ENCODE measurements around the gene RAB43. TPM values are rescaled to one million over a fixed set of nuclear protein-coding genes. Genes with fewer than 3 reads are reported as not detected.
"Not testable (repeated sequence)": the region's sequence is repeated elsewhere in the genome, so short reads cannot be mapped to it uniquely, and the experiment has no call there.

The RAB43 gene
- total RNA-seq, 4 donors from 2014 or later = 7.5 to 18.4 (median 17.6) TPM

GRCh38 chr3:129117134-129117533 is 4.5 kb downstream of the RAB43 start:
- Histone ChIP-seq H3K4me3 (no peak overlapping the region), H3K27ac (replicated peaks in 1 of 4) (no peak overlapping the region), H3K9me3 (no peaks in the 10 kb centered on the region), H3K4me1 (peaks cover 26 to 38% (median 35%) of the 10 kb centered on the region in 4 donors), H3K36me3 (peaks cover 0 to 29% (median 11%) of the 10 kb centered on the region in 4 donors), H3K27me3 (no peaks in the 10 kb centered on the region)
- no peak for DNase-seq (ENCODE audit: extremely low spot score)
- intact Hi-C loops (cut with DNase I) = no loop called here
- TF ChIP-seq POLR2AphosphoS5 (IDR thresholded peaks at IDR 0.05) (no peak), CTCF (IDR thresholded peaks at IDR 0.05) (no peak), EP300 (IDR thresholded peaks at IDR 0.05) (no peak), POLR2A (IDR thresholded peaks at IDR 0.05; ENCODE audit: low read depth) (no peak)

- no peaks in the 10 kb centered on the region for H3K27me3 ChIP-seq
- H3K4me1 ChIP-seq = peaks cover 26 to 37% (median 34%) of the 10 kb centered on the region in 4 donors
- H3K36me3 ChIP-seq = peaks cover 0 to 30% (median 11%) of the 10 kb centered on the region in 4 donors
- 66% methylated on average over 5 of the region's 5 CpGs for WGBS
- peak overlapping the region in 1 of 4 donors; percentile 15 for H3K27ac ChIP-seq (replicated peaks in 1 of 4)
- H3K4me3 ChIP-seq = no peak overlapping the region
- intact Hi-C loops (cut with DNase I) = no loop called here
- DNase-seq (ENCODE audit: extremely low spot score) = no peak
- TF ChIP-seq POLR2A (IDR thresholded peaks at IDR 0.05; ENCODE audit: low read depth) (no peak), CTCF (IDR thresholded peaks at IDR 0.05) (no peak), EP300 (IDR thresholded peaks at IDR 0.05) (no peak), POLR2AphosphoS5 (IDR thresholded peaks at IDR 0.05) (no peak)
- no peaks in the 10 kb centered on the region for H3K9me3 ChIP-seq
Measured at GRCh38 chr3:129116482-129116946, 5.1 kb downstream of the RAB43 start.

GRCh38 chr3:129114455-129114854 is 7.1 kb downstream of the RAB43 start:
- Histone ChIP-seq H3K27ac (replicated peaks in 1 of 4) (no peak overlapping the region), H3K36me3 (peaks cover 0 to 46% (median 14%) of the 10 kb centered on the region in 4 donors), H3K27me3 (no peaks in the 10 kb centered on the region), H3K4me3 (no peak overlapping the region), H3K4me1 (peaks cover 16 to 27% (median 24%) of the 10 kb centered on the region in 4 donors), H3K9me3 (no peaks in the 10 kb centered on the region)
- DNase-seq (ENCODE audit: extremely low spot score) = no peak
- TF ChIP-seq CTCF (IDR thresholded peaks at IDR 0.05) = no peak
- no peak for TF ChIP-seq POLR2AphosphoS5 (IDR thresholded peaks at IDR 0.05)
- no peak for TF ChIP-seq POLR2A (IDR thresholded peaks at IDR 0.05; ENCODE audit: low read depth)
- TF ChIP-seq EP300 (IDR thresholded peaks at IDR 0.05) = no peak
- WGBS = 87% methylated on average over 6 of the region's 6 CpGs
- intact Hi-C loops (cut with DNase I) = no loop called here

- WGBS = 94% methylated on average over 3 of the region's 3 CpGs
- peaks cover 10 to 14% (median 13%) of the 10 kb centered on the region in 4 donors for H3K4me1 ChIP-seq
- TF ChIP-seq CTCF (IDR thresholded peaks at IDR 0.05) = no peak
- TF ChIP-seq POLR2AphosphoS5 (IDR thresholded peaks at IDR 0.05) = no peak
- no peak for TF ChIP-seq EP300 (IDR thresholded peaks at IDR 0.05)
- no peak for TF ChIP-seq POLR2A (IDR thresholded peaks at IDR 0.05; ENCODE audit: low read depth)
Measured at GRCh38 chr3:129112308-129113052, 9.1 kb downstream of the RAB43 start.

GRCh38 chr3:129111076-129111780 is 10.4 kb downstream of the RAB43 start:
- H3K27me3 ChIP-seq; H3K27ac ChIP-seq (replicated peaks in 1 of 4); H3K4me3 ChIP-seq; intact Hi-C loops (cut with DNase I); DNase-seq (ENCODE audit: extremely low spot score); H3K9me3 ChIP-seq: not testable (repeated sequence)
- 91% methylated on average over 9 of the region's 10 CpGs for WGBS
- Histone ChIP-seq H3K36me3 (peaks cover 0 to 76% (median 19%) of the 10 kb centered on the region in 4 donors), H3K4me1 (peaks cover 5 to 17% (median 11%) of the 10 kb centered on the region in 4 donors)

More at GRCh38 chr3:129112308-129113052, 9.1 kb downstream of the RAB43 start:
- intact Hi-C loops (cut with DNase I) = no loop called here
- Histone ChIP-seq H3K9me3 (no peaks in the 10 kb centered on the region), H3K27me3 (no peaks in the 10 kb centered on the region), H3K36me3 (peaks cover 0 to 63% (median 9%) of the 10 kb centered on the region in 4 donors), H3K27ac (replicated peaks in 1 of 4) (no peak overlapping the region), H3K4me3 (no peak overlapping the region)
- DNase-seq (ENCODE audit: extremely low spot score) = no peak
